Muscle of leg (tissue), 11 donors: ENCODE data around the gene RFESD. TPM values are rescaled to one million over a fixed set of nuclear protein-coding genes. Genes with fewer than 3 reads are reported as not detected.
A peak's percentile ranks its signal among the peaks of the same experiment; 100 is the strongest.

Source experiments
- DNase-seq: peaks from one replicate; pipeline ENCODE4 v3.0.0; 2013
- H3K27ac ChIP-seq: one replicate; pipeline ENCODE4 v1.5.1; 2013; ENCODE audit warnings: mild to moderate bottlenecking, low read length, control low read depth
- H3K27me3 ChIP-seq: one replicate; pipeline ENCODE4 v1.6.1; 2013; ENCODE audit warnings: low read length; ENCODE audit not compliant: control insufficient read depth, insufficient read depth
- H3K36me3 ChIP-seq: one replicate; pipeline ENCODE4 v1.6.1; 2013; ENCODE audit warnings: low read length; ENCODE audit not compliant: control insufficient read depth, insufficient read depth
- H3K4me1 ChIP-seq: one replicate; pipeline ENCODE4 v1.6.1; 2013; ENCODE audit warnings: low read length; ENCODE audit not compliant: control insufficient read depth, insufficient read depth
- H3K4me3 ChIP-seq: one replicate; pipeline ENCODE4 v1.5.1; 2013; ENCODE audit warnings: low read length, control low read depth
- H3K9me3 ChIP-seq: replicated peaks from 2 replicates; pipeline ENCODE4 v1.6.1; 2013; ENCODE audit warnings: low read depth, low read length; ENCODE audit not compliant: control insufficient read depth
- WGBS: methylation state at CpG from one replicate; pipeline ENCODE4 v1.1.5; 2013; ENCODE audit warnings: missing lambda C conversion rate; ENCODE audit not compliant: insufficient coverage; 5-methylcytosine and 5-hydroxymethylcytosine counted together
- polyA plus RNA-seq, 8 donors: library from polyadenylated mRNA; unstranded; fragments of 120-200 nt; gene quantifications; one replicate each; pipeline versions ENCODE4 v1.2.1 to v1.2.3, GENCODE V29; 2013; ENCODE audit warnings: inconsistent platforms in 1 of 8, low replicate concordance in 1 of 8; ENCODE audit not compliant: insufficient read length in 8 of 8, insufficient read depth in 1 of 8
- total RNA-seq: library from RNA; stranded (reverse); fragments of 120-200 nt; gene quantifications from one replicate; pipeline ENCODE4 v1.2.4, GENCODE V29; 2013

Gene RFESD
- total and polyA plus RNA-seq, 9 donors, result 2.7 to 3.9 (median 3.0) TPM

- Histone ChIP-seq H3K9me3 (no peaks in the 10 kb centered on the region), H3K4me1 (no peaks in the 10 kb centered on the region), H3K4me3 (no peak overlapping the region), H3K36me3 (no peaks in the 10 kb centered on the region), H3K27me3 (no peaks in the 10 kb centered on the region), H3K27ac (no peak overlapping the region)
- DNase-seq, result no peak
Measured at GRCh38 chr5:95662946-95663345, 16.4 kb downstream of the RFESD start.

GRCh38 chr5:95664204-95664786 is 17.7 kb downstream of the RFESD start:
- Histone ChIP-seq H3K4me3 (no peak overlapping the region), H3K36me3 (no peaks in the 10 kb centered on the region), H3K4me1 (peaks cover 3% of the 10 kb centered on the region), H3K27me3 (no peaks in the 10 kb centered on the region), H3K27ac (no peak overlapping the region), H3K9me3 (no peaks in the 10 kb centered on the region)
- WGBS, result no CpG with 5 or more reads among the region's 3 CpGs
- peak; percentile 56 for DNase-seq

GRCh38 chr5:95667061-95667618 is 20.6 kb downstream of the RFESD start:
- no peak overlapping the region for H3K27ac ChIP-seq
- H3K27me3 ChIP-seq, result no peaks in the 10 kb centered on the region

GRCh38 chr5:95667678-95668077 is 21.1 kb downstream of the RFESD start:
- Histone ChIP-seq H3K4me1 (peaks cover 13% of the 10 kb centered on the region), H3K27me3 (no peaks in the 10 kb centered on the region), H3K27ac (no peak overlapping the region), H3K36me3 (no peaks in the 10 kb centered on the region), H3K4me3 (no peak overlapping the region), H3K9me3 (no peaks in the 10 kb centered on the region)
- DNase-seq, result no peak

More at GRCh38 chr5:95667061-95667618, 20.6 kb downstream of the RFESD start:
- H3K4me1 ChIP-seq, result peaks cover 13% of the 10 kb centered on the region
- WGBS, result no CpG with 5 or more reads among the region's 4 CpGs
- H3K4me3 ChIP-seq, result no peak overlapping the region
- no peaks in the 10 kb centered on the region for H3K9me3 ChIP-seq
- H3K36me3 ChIP-seq, result no peaks in the 10 kb centered on the region
- DNase-seq, result peak; percentile 38

- Histone ChIP-seq H3K27ac (no peak overlapping the region), H3K27me3 (no peaks in the 10 kb centered on the region), H3K36me3 (no peaks in the 10 kb centered on the region), H3K4me1 (peaks cover 15% of the 10 kb centered on the region), H3K9me3 (no peaks in the 10 kb centered on the region), H3K4me3 (no peak overlapping the region)
- peak; percentile 51 for DNase-seq
Measured at GRCh38 chr5:95668216-95668615, 21.6 kb downstream of the RFESD start.

GRCh38 chr5:95668728-95669127 is 22.2 kb downstream of the RFESD start:
- Histone ChIP-seq H3K36me3 (no peaks in the 10 kb centered on the region), H3K4me1 (peaks cover 16% of the 10 kb centered on the region), H3K9me3 (no peaks in the 10 kb centered on the region), H3K27ac (peak overlapping the region; percentile 45), H3K27me3 (no peaks in the 10 kb centered on the region), H3K4me3 (no peak overlapping the region)
- WGBS, result no CpG with 5 or more reads among the region's 1 CpG
- peak; percentile 51 for DNase-seq

- no peaks in the 10 kb centered on the region for H3K36me3 ChIP-seq
- WGBS, result 20% methylated on average over 1 of the region's 4 CpGs
- peak overlapping the region; percentile 45 for H3K27ac ChIP-seq
- H3K4me3 ChIP-seq, result no peak overlapping the region
- H3K9me3 ChIP-seq, result no peaks in the 10 kb centered on the region
- peaks cover 16% of the 10 kb centered on the region for H3K4me1 ChIP-seq
- peak; percentile 95 for DNase-seq
- H3K27me3 ChIP-seq, result no peaks in the 10 kb centered on the region
Measured at GRCh38 chr5:95669540-95669939, 23.0 kb downstream of the RFESD start.

- Histone ChIP-seq H3K27me3 (no peaks in the 10 kb centered on the region), H3K9me3 (no peaks in the 10 kb centered on the region), H3K4me3 (no peak overlapping the region), H3K36me3 (no peaks in the 10 kb centered on the region), H3K4me1 (peaks cover 16% of the 10 kb centered on the region), H3K27ac (peak overlapping the region; percentile 45)
- no peak for DNase-seq
- 100% methylated on average over 1 of the region's 5 CpGs for WGBS
Measured at GRCh38 chr5:95669985-95670384, 23.4 kb downstream of the RFESD start.

- Histone ChIP-seq H3K27ac (peak overlapping the region; percentile 45), H3K36me3 (no peaks in the 10 kb centered on the region), H3K9me3 (no peaks in the 10 kb centered on the region), H3K4me3 (no peak overlapping the region), H3K27me3 (no peaks in the 10 kb centered on the region), H3K4me1 (peaks cover 16% of the 10 kb centered on the region)
- no peak for DNase-seq
- 91% methylated on average over 3 of the region's 3 CpGs for WGBS
Measured at GRCh38 chr5:95670568-95670967, 24.0 kb downstream of the RFESD start.

GRCh38 chr5:95671826-95672225 is 25.2 kb downstream of the RFESD start:
- H3K4me3 ChIP-seq, result no peak overlapping the region
- H3K27me3 ChIP-seq, result no peaks in the 10 kb centered on the region
- no peaks in the 10 kb centered on the region for H3K9me3 ChIP-seq
- H3K36me3 ChIP-seq, result no peaks in the 10 kb centered on the region
- DNase-seq, result no peak
- H3K27ac ChIP-seq, result no peak overlapping the region
- no CpG with 5 or more reads among the region's 1 CpG for WGBS
- H3K4me1 ChIP-seq, result peaks cover 16% of the 10 kb centered on the region

- no peak for DNase-seq
- Histone ChIP-seq H3K4me1 (peaks cover 16% of the 10 kb centered on the region), H3K9me3 (no peaks in the 10 kb centered on the region), H3K36me3 (no peaks in the 10 kb centered on the region), H3K27ac (no peak overlapping the region), H3K27me3 (no peaks in the 10 kb centered on the region), H3K4me3 (no peak overlapping the region)
Measured at GRCh38 chr5:95672641-95673040, 26.1 kb downstream of the RFESD start.
